Left ventricle myocardium inferior (tissue), 1 donor: ENCODE data around the gene CCR7. TPM values are rescaled to one million over a fixed set of nuclear protein-coding genes. Genes with fewer than 3 reads are reported as not detected.

Experiments used
- DNase-seq: peaks from one replicate; pipeline ENCODE4 v3.0.0-alpha.2; 2020
- H3K27ac ChIP-seq: fragments of 200-600 bp; replicated peaks from 2 replicates; pipeline ENCODE4 v1.8.0; 2021
- H3K27me3 ChIP-seq: fragments of 200-600 bp; 2 replicates; pipeline ENCODE4 v1.8.0; 2021; ENCODE audit warnings: low read depth
- H3K36me3 ChIP-seq: fragments of 200-600 bp; 2 replicates; pipeline ENCODE4 v1.8.0; 2021
- H3K4me1 ChIP-seq: fragments of 200-600 bp; 2 replicates; pipeline ENCODE4 v1.8.0; 2021
- H3K4me3 ChIP-seq: fragments of 200-600 bp; 2 replicates; pipeline ENCODE4 v1.8.0; 2021; ENCODE audit warnings: mild to moderate bottlenecking, moderate library complexity
- H3K9me3 ChIP-seq: fragments of 200-600 bp; replicated peaks from 2 replicates; pipeline ENCODE4 v1.8.0; 2021
- intact Hi-C: fragments of 100-400 bp; cut with micrococcal nuclease; formaldehyde crosslinking; loops from one replicate; pipeline ENCODE4 v1.11.0; 2022
- long read RNA-seq: library from polyadenylated mRNA; unstranded; transcript quantifications from one replicate; pipeline ENCODE4 v2.0.0, GENCODE V29; 2021
- total RNA-seq: library from RNA; stranded (reverse); fragmentation: NEBNext Ultra II Directional; extraction: Animal tissue kit (Norgen Biotek cat#: 25700); gene quantifications from one replicate; pipeline ENCODE4 v1.2.1, GENCODE V29; 2021
- TF ChIP-seq, protein P1 (sequence below): fragments of 200-600 bp; IDR thresholded peaks from 2 replicates; pipeline ENCODE4 v1.8.0; 2021; ENCODE audit warnings: antibody characterized with exemption, mild to moderate bottlenecking, borderline replicate concordance
- donor health status: DM: no; HTN: yes; CAD: no; lungs with severe emphysema.

The CCR7 gene, protein sequence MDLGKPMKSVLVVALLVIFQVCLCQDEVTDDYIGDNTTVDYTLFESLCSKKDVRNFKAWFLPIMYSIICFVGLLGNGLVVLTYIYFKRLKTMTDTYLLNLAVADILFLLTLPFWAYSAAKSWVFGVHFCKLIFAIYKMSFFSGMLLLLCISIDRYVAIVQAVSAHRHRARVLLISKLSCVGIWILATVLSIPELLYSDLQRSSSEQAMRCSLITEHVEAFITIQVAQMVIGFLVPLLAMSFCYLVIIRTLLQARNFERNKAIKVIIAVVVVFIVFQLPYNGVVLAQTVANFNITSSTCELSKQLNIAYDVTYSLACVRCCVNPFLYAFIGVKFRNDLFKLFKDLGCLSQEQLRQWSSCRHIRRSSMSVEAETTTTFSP
- not detected for total RNA-seq
- long read RNA-seq = 0 reads

DNA sequence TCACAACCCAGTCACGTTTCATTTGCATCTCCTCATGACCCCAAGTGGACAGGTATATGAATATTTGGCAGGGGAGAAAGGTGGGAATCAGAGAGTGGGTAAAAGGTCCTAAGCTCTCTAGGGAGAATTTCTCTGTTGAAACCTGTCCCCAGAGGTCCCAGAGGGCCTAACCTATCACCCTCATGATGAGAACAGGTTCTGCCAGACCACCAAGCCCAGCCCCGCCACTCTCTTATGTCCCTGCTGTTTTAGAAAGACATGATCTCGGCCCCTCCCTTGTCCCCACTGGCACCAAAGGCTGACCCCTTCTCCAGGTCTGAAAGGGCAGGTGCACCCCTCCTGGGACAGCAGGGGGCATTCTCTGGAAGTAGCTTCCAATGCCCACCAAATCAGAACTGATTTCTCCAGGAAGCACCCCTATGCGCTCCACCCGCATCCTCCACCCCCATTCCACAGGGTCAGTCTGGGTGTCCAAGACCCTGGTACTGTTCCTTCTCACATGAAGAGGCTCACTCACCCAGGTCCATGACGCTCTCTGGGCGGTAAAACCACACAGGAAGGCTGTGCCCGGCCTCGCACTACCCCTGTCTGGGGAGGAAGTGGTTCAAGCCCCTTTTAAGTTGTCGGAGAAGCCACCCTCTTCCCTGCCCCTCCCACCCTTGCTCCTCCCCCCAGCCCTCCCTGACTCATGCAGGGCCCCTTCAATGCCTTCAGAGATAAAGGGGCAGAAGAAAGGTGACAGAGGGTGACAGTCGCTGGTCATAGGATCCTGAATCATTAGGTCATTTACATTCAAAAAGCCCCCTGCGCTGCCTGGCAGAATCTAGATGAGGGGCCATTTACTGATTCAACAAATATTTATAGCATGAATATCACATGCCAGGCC is at the start of gene CCR7:
CCR7 (minus strand) TSS at position 590 of the 886 bp plus-strand sequence; CDS start at position 527, 63 bp downstream.
- intact Hi-C loops = no loop called here
- TF ChIP-seq, protein P1, sequence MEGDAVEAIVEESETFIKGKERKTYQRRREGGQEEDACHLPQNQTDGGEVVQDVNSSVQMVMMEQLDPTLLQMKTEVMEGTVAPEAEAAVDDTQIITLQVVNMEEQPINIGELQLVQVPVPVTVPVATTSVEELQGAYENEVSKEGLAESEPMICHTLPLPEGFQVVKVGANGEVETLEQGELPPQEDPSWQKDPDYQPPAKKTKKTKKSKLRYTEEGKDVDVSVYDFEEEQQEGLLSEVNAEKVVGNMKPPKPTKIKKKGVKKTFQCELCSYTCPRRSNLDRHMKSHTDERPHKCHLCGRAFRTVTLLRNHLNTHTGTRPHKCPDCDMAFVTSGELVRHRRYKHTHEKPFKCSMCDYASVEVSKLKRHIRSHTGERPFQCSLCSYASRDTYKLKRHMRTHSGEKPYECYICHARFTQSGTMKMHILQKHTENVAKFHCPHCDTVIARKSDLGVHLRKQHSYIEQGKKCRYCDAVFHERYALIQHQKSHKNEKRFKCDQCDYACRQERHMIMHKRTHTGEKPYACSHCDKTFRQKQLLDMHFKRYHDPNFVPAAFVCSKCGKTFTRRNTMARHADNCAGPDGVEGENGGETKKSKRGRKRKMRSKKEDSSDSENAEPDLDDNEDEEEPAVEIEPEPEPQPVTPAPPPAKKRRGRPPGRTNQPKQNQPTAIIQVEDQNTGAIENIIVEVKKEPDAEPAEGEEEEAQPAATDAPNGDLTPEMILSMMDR = no peak
- H3K27ac ChIP-seq = no peak within 1 kb of the TSS

DNA sequence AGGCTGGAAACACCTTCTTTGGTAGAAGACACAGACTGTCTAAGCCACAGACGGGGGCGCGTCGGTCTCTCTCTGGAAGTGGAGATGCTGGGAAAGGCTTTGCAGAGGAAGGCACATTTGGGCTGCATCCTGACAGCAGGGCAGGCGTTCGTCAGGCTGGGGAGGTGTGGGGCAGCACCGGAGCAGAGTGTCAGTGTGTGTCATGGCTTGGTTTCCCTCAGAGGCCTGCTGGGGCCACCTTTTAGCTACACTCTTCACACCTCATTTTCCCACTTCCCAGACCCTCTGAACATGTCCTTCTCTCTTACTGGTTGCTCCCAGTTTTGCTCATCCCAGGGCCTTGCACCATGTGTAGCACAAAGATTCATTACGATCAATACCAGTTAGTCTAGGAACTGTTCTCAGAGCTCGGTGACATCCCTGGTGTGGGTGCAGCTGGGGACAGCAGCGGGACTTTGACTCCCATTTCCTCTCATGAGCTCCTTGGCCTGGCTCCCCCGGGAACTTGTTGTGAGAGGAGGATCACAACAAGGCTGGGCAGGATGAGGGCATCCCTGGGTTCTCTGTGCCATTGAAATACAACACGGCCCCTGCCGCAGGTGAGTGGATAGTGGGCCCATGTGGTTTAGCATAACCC is 49.3 kb upstream of the CCR7 start:
- DNase-seq = no peak
- H3K36me3 ChIP-seq = no peaks in the 10 kb centered on the region
- intact Hi-C loops = no loop called here
- peaks cover 66% of the 10 kb centered on the region for H3K27me3 ChIP-seq
- no peak overlapping the region for H3K4me3 ChIP-seq
- TF ChIP-seq, protein P1 = no peak
- H3K27ac ChIP-seq = no peak overlapping the region
- H3K4me1 ChIP-seq = peaks cover 6% of the 10 kb centered on the region
- no peaks in the 10 kb centered on the region for H3K9me3 ChIP-seq

More for the DNA sequence above, at the start of gene CCR7:
- peaks cover 15% of the 10 kb centered on the region for H3K9me3 ChIP-seq
- no peaks in the 10 kb centered on the region for H3K36me3 ChIP-seq
- no peak within 1 kb of the TSS for H3K4me3 ChIP-seq
- no peak for DNase-seq
- peaks cover 10% of the 10 kb centered on the region for H3K4me1 ChIP-seq
- H3K27me3 ChIP-seq = peaks cover 65% of the 10 kb centered on the region

DNA sequence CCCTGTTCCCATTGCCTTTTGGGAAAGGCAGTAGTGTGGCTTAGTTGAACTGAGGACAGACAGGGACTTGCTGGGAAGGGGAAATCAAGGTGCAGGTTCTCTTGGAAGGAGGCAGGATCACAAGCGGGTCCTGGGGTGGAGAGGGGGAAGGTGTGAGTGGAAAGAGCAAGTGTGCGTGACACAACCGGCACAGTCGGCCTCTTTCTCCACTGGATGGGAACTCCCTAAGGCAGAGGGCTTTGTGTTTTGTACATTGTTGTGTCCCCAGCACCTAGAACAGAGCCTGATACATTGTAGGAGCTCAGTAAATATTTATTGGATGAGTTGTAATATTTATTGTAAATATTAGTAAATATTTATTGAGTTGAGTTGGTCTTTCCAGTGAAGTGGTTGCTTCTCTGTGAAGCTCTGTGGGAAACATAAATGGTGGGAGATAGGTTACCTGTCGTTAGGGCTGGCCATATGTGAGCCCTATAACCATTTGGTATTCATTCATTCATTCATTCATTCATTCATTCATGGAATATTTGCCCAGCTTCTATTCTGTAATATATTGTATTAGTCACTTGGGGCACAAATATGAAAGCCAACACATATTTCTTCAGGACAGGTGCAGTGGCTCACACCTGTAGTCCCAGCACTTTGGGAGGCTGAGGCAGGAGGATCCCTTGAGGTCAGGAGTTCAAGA is 48.3 kb upstream of the CCR7 start:
- peaks cover 5% of the 10 kb centered on the region for H3K4me1 ChIP-seq
- no peaks in the 10 kb centered on the region for H3K36me3 ChIP-seq
- H3K9me3 ChIP-seq = no peaks in the 10 kb centered on the region
- DNase-seq = no peak
- intact Hi-C loops = no loop called here
- no peak overlapping the region for H3K27ac ChIP-seq
- TF ChIP-seq, protein P1 = no peak
- no peak overlapping the region for H3K4me3 ChIP-seq
- H3K27me3 ChIP-seq = peaks cover 57% of the 10 kb centered on the region

DNA sequence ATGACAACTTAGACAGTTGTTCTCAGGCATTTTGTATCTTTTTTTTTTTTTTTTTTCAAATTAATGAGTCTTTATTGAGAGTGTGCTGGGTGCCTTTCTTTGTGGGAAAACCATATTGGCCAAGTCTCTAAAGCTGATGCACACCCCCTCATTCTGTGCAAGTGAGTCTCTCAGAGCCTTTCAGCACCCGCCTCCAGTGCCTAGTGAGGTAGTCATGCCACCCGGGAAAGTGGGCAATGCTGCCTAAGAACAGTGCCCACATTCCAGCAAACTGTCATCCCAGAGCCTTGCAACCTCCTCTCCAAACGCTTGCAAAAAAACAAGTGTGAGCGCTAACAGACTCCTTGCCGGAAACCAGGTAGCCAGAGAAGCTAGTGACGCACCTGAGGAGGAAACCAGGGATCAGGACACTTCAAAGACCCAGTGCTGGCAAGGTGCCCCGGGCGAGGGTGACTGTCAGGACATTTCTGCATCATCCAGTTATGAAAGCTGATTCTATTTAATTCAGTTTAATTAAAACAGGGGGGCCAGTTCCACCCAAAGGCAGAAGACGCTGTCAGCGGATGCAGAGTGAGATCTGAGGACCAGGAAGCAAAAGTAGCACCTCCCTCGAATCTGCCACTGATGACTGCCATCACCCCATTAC is 47.5 kb upstream of the CCR7 start:
- peaks cover 5% of the 10 kb centered on the region for H3K4me1 ChIP-seq
- no peaks in the 10 kb centered on the region for H3K36me3 ChIP-seq
- TF ChIP-seq, protein P1 = no peak
- H3K27ac ChIP-seq = no peak overlapping the region
- H3K9me3 ChIP-seq = no peaks in the 10 kb centered on the region
- H3K27me3 ChIP-seq = peaks cover 49% of the 10 kb centered on the region
- no peak for DNase-seq
- H3K4me3 ChIP-seq = no peak overlapping the region
- intact Hi-C loops = no loop called here
